Measurements from ENCODE around the gene SPACA5. TPM values are rescaled to one million over a fixed set of nuclear protein-coding genes. Genes with fewer than 3 reads are reported as not detected.

Gene SPACA5
- total RNA-seq: not detected in 2 replicates

DNA sequence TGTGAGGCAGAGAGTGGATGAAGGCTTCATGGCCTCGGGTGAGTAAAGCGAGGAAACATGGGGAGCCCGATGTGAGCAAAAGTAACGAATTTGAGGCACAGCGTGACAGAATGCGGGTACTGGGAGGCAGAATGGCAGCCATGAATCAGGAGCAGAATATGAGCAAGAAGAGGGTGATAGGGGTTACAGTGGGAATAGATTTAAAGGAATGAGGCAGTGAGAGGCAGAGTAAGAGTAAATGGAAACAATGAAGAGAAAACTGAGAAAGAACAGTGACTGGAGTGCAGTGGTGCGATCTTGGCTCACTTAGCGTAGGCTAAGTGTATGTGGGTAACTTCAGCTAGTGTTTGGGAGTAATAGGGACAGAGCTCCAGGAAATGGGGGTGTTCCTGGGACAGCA, at the start of gene SPACA5:
Gene SPACA5 (plus strand): TSS at position 301 of the 400 bp plus-strand sequence. CDS start 815 bp downstream, outside the sequence.

DNA sequence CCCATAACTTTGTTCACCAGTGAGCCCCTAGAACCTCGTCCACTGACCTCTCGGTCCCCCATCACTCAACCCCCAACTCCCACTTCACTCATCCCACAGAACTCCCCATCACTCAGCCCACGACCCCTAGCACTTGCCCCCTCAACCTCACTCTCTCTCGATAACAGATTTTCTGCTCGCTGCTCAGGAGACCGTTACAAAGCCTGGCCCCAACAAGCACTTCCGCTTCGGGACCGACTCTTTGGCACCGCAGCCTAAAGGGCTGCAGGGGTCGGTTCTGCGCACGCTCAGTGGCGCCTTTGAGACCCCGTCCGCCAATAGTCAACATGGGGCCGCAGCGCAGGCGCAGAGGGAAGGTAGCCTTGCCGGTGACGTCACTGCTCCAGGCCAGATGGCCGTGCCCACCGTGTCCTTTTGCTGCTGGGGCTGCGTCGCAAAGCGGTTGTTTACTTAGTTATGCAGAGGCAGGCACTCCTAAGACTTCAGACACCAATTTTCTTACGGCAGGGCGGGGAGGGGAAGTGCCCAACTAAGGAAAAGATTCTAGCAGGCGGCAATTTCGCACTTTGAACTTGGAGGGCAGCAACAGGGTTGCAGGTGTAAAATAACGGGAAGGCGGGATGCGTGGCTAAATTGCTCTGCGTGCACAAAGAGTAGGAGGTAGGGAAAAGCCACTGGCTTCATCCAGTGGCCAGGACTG, 2.9 kb upstream of the SPACA5 start, which contains the start of gene ZNF182:
Gene ZNF182 (minus strand): TSS at position 232 of the 700 bp plus-strand sequence. CDS start 1,380 bp downstream, outside the sequence.

Other genes starting within 250 kb of the SPACA5 start
- 5.6 and 6.0 TPM in 2 replicates for gene ZNF81, start 170.1 kb upstream of the SPACA5 start, total RNA-seq
- 2.6 and 3.3 TPM in 2 replicates for gene ZNF182, start 3.0 kb upstream of the SPACA5 start, total RNA-seq
- 1.1 and 1.3 TPM in 2 replicates for gene ZNF630, start 64.7 kb downstream of the SPACA5 start, total RNA-seq
- gene SPACA5B, start 123.6 kb downstream of the SPACA5 start, total RNA-seq: not detected in 2 replicates
- gene SSX5, start 189.8 kb downstream of the SPACA5 start, total RNA-seq: not detected in 2 replicates
- gene SSX1, start 248.4 kb downstream of the SPACA5 start, total RNA-seq: not detected in 2 replicates